Measurements from ENCODE around the gene ANKRD34B. TPM values are rescaled to one million over a fixed set of nuclear protein-coding genes. Genes with fewer than 3 reads are reported as not detected.

The ANKRD34B gene
- total and polyA plus RNA-seq, 2 of the 13 experiments (the other 11 are each of a cell fraction or from before 2014, with no cell fraction given): 0.01 to 0.04 TPM

- intact Hi-C loops (cut with micrococcal nuclease; ENCODE audit: unreplicated experiment): no loop called here
- FAIRE-seq: no peak
- ChIA-PET CTCF (ENCODE audit: low intra/inter-chr PET ratio, low total read pairs) (no interaction called here), POLR2A (no interaction called here)
- TF ChIP-seq CEBPG (CRISPR knock-in tag; IDR thresholded peaks at IDR 0.05) (0 out of 2 replicates have a peak, but pooled peaks have one; percentile 12), NR2F6 (IDR thresholded peaks at IDR 0.05) (0 out of 2 replicates have a peak, but pooled peaks have one; percentile 18), NR2F6 (CRISPR knock-in tag; IDR thresholded peaks at IDR 0.05) (no peak), TSC22D2 (CRISPR knock-in tag; IDR thresholded peaks at IDR 0.05; ENCODE audit: borderline replicate concordance) (no peak), CEBPB (IDR thresholded peaks at IDR 0.05; ENCODE audit: borderline replicate concordance, low read depth, low read length) (peak; percentile 79)
- no peaks in the 10 kb centered on the region for H3K4me1 ChIP-seq (ENCODE audit: insufficient read depth, low read length)
- no peak for ATAC-seq
- no peaks in the 10 kb centered on the region for H3K79me2 ChIP-seq (ENCODE audit: insufficient read depth, low read length)
- DNase-seq (ENCODE audit: low spot score): no peak
- no peaks in the 10 kb centered on the region for H3K36me3 ChIP-seq (replicated peaks in 1 of 2; ENCODE audit: control insufficient read depth in 1 of 2, insufficient read depth in 2 of 2, low read length in 2 of 2)
- H4K20me1 ChIP-seq (ENCODE audit: insufficient read depth, low read length): no peaks in the 10 kb centered on the region
- H3K27me3 ChIP-seq (ENCODE audit: control insufficient read depth in 1 of 2, insufficient read depth in 2 of 2, low read length in 2 of 2): no peaks in the 10 kb centered on the region
- WGBS (ENCODE audit: low lambda C conversion rate): 59% methylated on average over 6 of the region's 6 CpGs
- H2AFZ ChIP-seq (ENCODE audit: low read length): no peak overlapping the region
- no peak overlapping the region for H3K4me2 ChIP-seq (ENCODE audit: low read depth, low read length)
- no peak overlapping the region for H3K27ac ChIP-seq (ENCODE audit: extremely low read length, insufficient read depth, low read length)
- no peaks in the 10 kb centered on the region for H3K9me3 ChIP-seq (ENCODE audit: low read length)
- H3K4me3 ChIP-seq (replicated peaks in 1 of 3; ENCODE audit: insufficient read depth in 1 of 3, low read depth in 2 of 3, low read length in 3 of 3): no peak overlapping the region
- no TSS peak for BruUV-seq (replicated peaks)
- H3K9ac ChIP-seq (ENCODE audit: insufficient read depth, low read depth, low read length): no peak overlapping the region
- in situ Hi-C loops (cut with HindIII; ENCODE audit: extremely low pct_ligation_motif_present, low pct_unique_long_range_greater_than_20kb): no loop called here
Observed at GRCh38 chr5:80508844-80509243, 61.2 kb downstream of the ANKRD34B start.

- intact Hi-C loops (cut with micrococcal nuclease; ENCODE audit: unreplicated experiment): no loop called here
- H3K4me2 ChIP-seq (ENCODE audit: low read depth, low read length): no peak overlapping the region
- FAIRE-seq: no peak
- 97% methylated on average over 3 of the region's 3 CpGs for WGBS (ENCODE audit: low lambda C conversion rate)
- ATAC-seq: no peak
- no peaks in the 10 kb centered on the region for H3K9me3 ChIP-seq (ENCODE audit: low read length)
- BruUV-seq (replicated peaks): no TSS peak
- no peaks in the 10 kb centered on the region for H3K79me2 ChIP-seq (ENCODE audit: insufficient read depth, low read length)
- no peaks in the 10 kb centered on the region for H4K20me1 ChIP-seq (ENCODE audit: insufficient read depth, low read length)
- DNase-seq (ENCODE audit: low spot score): no peak
- no peak overlapping the region for H3K9ac ChIP-seq (ENCODE audit: insufficient read depth, low read depth, low read length)
- H3K4me3 ChIP-seq (replicated peaks in 1 of 3; ENCODE audit: insufficient read depth in 1 of 3, low read depth in 2 of 3, low read length in 3 of 3): no peak overlapping the region
- CTCF ChIA-PET (ENCODE audit: low intra/inter-chr PET ratio, low total read pairs): no interaction called here
- H2AFZ ChIP-seq (ENCODE audit: low read length): no peak overlapping the region
- H3K27ac ChIP-seq (ENCODE audit: extremely low read length, insufficient read depth, low read length): no peak overlapping the region
- in situ Hi-C loops (cut with HindIII; ENCODE audit: extremely low pct_ligation_motif_present, low pct_unique_long_range_greater_than_20kb): no loop called here
- POLR2A ChIA-PET: no interaction called here
- H3K27me3 ChIP-seq (ENCODE audit: control insufficient read depth in 1 of 2, insufficient read depth in 2 of 2, low read length in 2 of 2): no peaks in the 10 kb centered on the region
- no peaks in the 10 kb centered on the region for H3K4me1 ChIP-seq (ENCODE audit: insufficient read depth, low read length)
- no peaks in the 10 kb centered on the region for H3K36me3 ChIP-seq (replicated peaks in 1 of 2; ENCODE audit: control insufficient read depth in 1 of 2, insufficient read depth in 2 of 2, low read length in 2 of 2)
- TF ChIP-seq ZNF530 (CRISPR knock-in tag; IDR thresholded peaks at IDR 0.05; ENCODE audit: low read depth): no peak
- TF ChIP-seq STAT6 (CRISPR knock-in tag; IDR thresholded peaks at IDR 0.05; ENCODE audit: borderline replicate concordance): no peak
- TF ChIP-seq ZNF230 (CRISPR knock-in tag; IDR thresholded peaks at IDR 0.05): no peak
- TF ChIP-seq GPBP1L1 (CRISPR knock-in tag; IDR thresholded peaks at IDR 0.05): no peak
- TF ChIP-seq RNF2 (conservative IDR thresholded peaks at IDR 0.05; ENCODE audit: low read depth): no peak
- TF ChIP-seq ZFP90 (CRISPR knock-in tag; IDR thresholded peaks at IDR 0.05; ENCODE audit: borderline replicate concordance): no peak
- TF ChIP-seq ZMYM3 (CRISPR knock-in tag; IDR thresholded peaks at IDR 0.05): no peak
- TF ChIP-seq KLF6 (CRISPR knock-in tag; IDR thresholded peaks at IDR 0.05): no peak
- TF ChIP-seq CEBPZ (IDR thresholded peaks at IDR 0.05; ENCODE audit: low read length): no peak
Observed at GRCh38 chr5:80507663-80508062, 62.4 kb downstream of the ANKRD34B start.
